Panc1 (cell line): ENCODE data around the gene ADAM33. TPM values are rescaled to one million over a fixed set of nuclear protein-coding genes. Genes with fewer than 3 reads are reported as not detected.

Experiments
- ATAC-seq: fragments of 200-7000 bp; cut with Tn5 transposase; 2 replicates; pipeline ENCODE4 v1.9.1; 2020; ENCODE audit warnings: mild to moderate bottlenecking, moderate library complexity
- BruUV-seq: library from RNA; stranded (reverse); fragments of 400-500 nt; replicated peaks from 2 replicates; lab custom pipeline; 2021; lab: Mats Ljungman, UMichigan
- CTCF ChIA-PET: fragments of 300-600 bp; sonication (Branson Sonifier 250); formaldehyde crosslinking; loops from one replicate; lab custom pipeline; 2022; ENCODE audit warnings: antibody characterized with exemption; lab: Charles Lee
- POLR2A ChIA-PET: fragments of 300-600 bp; sonication (Branson Sonifier 250); formaldehyde crosslinking; loops from one replicate; lab custom pipeline; 2022; ENCODE audit warnings: antibody characterized with exemption; lab: Charles Lee
- DNase-seq: peaks from one replicate; pipeline ENCODE4 v3.0.0-alpha.2; 2010; ENCODE audit warnings: low read depth, low spot score
- H3K27ac ChIP-seq: 2 replicates; pipeline ENCODE4 v1.5.1; 2011; ENCODE audit warnings: mild to moderate bottlenecking, low read length, inconsistent platforms
- H3K27me3 ChIP-seq: fragments of 200-500 bp; sonication (Bioruptor generic); 2 replicates; pipeline ENCODE4 v1.6.0; 2014; ENCODE audit warnings: low read length, inconsistent platforms; ENCODE audit not compliant: control insufficient read depth, insufficient read depth
- H3K36me3 ChIP-seq: fragments of 200-500 bp; sonication (Bioruptor generic); 2 replicates; pipeline ENCODE4 v1.5.1; 2014; ENCODE audit warnings: inconsistent platforms, mild to moderate bottlenecking, low read length, moderate library complexity; ENCODE audit not compliant: control insufficient read depth, insufficient read depth
- H3K4me1 ChIP-seq: 2 replicates; pipeline ENCODE4 v1.5.1; 2011; ENCODE audit warnings: inconsistent platforms, mild to moderate bottlenecking, low read length, moderate library complexity; ENCODE audit not compliant: control insufficient read depth, insufficient read depth
- H3K4me3 ChIP-seq, 2 experiments: 2 replicates each; pipeline ENCODE4 v1.5.1; 2011 to 2012; ENCODE audit warnings: low read depth in 2 of 2, low read length in 2 of 2, mild to moderate bottlenecking in 2 of 2, inconsistent platforms in 1 of 2, moderate library complexity in 1 of 2
- H3K9me3 ChIP-seq: fragments of 200-500 bp; sonication (Bioruptor generic); 2 replicates; pipeline ENCODE4 v1.5.1; 2014; ENCODE audit warnings: low read depth, mild to moderate bottlenecking, inconsistent platforms, low read length, moderate library complexity; ENCODE audit not compliant: control insufficient read depth, insufficient read depth
- CTCF ChIP-seq: fragments of 450-650 bp; IDR thresholded peaks from 2 replicates; pipeline ENCODE4 v1.5.1; 2017; ENCODE audit warnings: mild to moderate bottlenecking
- POLR2AphosphoS5 ChIP-seq: IDR thresholded peaks from 2 replicates; pipeline ENCODE4 v1.6.1; 2012; ENCODE audit warnings: mild to moderate bottlenecking, low read depth, low read length, moderate library complexity
- SIN3A ChIP-seq: IDR thresholded peaks from 2 replicates; pipeline ENCODE4 v1.6.1; 2012; ENCODE audit warnings: low read depth, mild to moderate bottlenecking, low read length, moderate library complexity, borderline replicate concordance; ENCODE audit not compliant: insufficient read depth
- TCF7L2 ChIP-seq: IDR thresholded peaks from 2 replicates; pipeline ENCODE4 v1.6.1; 2011; ENCODE audit warnings: mild to moderate bottlenecking, low read depth, low read length, inconsistent platforms
- in situ Hi-C: cut with HindIII; loops from 2 replicates; pipeline ENCODE4 v1.10.0; 2016; ENCODE audit warnings: low sequenced_read_pairs, low pct_unique_long_range_greater_than_20kb
- intact Hi-C: fragments of 100-400 bp; cut with micrococcal nuclease; formaldehyde crosslinking; loops from one replicate; pipeline ENCODE4 v1.10.0; 2022; ENCODE audit not compliant: unreplicated experiment
- total RNA-seq: library from RNA; stranded (reverse); gene quantifications from one replicate; pipeline ENCODE4 v1.2.1, GENCODE V29; 2021; ENCODE audit not compliant: unreplicated experiment
- TF ChIP-seq, protein P1 (sequence below), 2 experiments: IDR thresholded peaks; 2 replicates each; pipeline ENCODE4 v1.6.1; 2011 to 2012; ENCODE audit warnings: low read depth in 2 of 2, control low read depth in 1 of 2, low read length in 1 of 2, mild to moderate bottlenecking in 1 of 2, moderate library complexity in 1 of 2; ENCODE audit not compliant: insufficient read depth in 1 of 2

ADAM33 gene
- total RNA-seq, 1 experiment from 2014 or later: 0.62 TPM

- Histone ChIP-seq H3K4me1 (peaks cover 4% of the 10 kb centered on the region; the same call in 1 of the 2 replicates), H3K27me3 (no peaks in the 10 kb centered on the region), H3K4me3 (no peak overlapping the region), H3K36me3 (no peaks in the 10 kb centered on the region), H3K27ac (no peak overlapping the region), H3K9me3 (no peaks in the 10 kb centered on the region)
- ChIA-PET CTCF (interaction anchor here (0.5 to 1.5 kb wide), 2 partner anchors 10 to 139 kb away, joined by 6 to 7 read pairs; no protein-coding TSS in a partner anchor), POLR2A (no interaction called here)
- ATAC-seq (no peak), DNase-seq (no peak)
- in situ Hi-C loops: no loop called here
- intact Hi-C loops: no loop called here
- TF ChIP-seq CTCF: no peak
- BruUV-seq: no TSS peak
Observed at GRCh38 chr20:3705970-3706739, 24.3 kb upstream of the ADAM33 start.

DNA sequence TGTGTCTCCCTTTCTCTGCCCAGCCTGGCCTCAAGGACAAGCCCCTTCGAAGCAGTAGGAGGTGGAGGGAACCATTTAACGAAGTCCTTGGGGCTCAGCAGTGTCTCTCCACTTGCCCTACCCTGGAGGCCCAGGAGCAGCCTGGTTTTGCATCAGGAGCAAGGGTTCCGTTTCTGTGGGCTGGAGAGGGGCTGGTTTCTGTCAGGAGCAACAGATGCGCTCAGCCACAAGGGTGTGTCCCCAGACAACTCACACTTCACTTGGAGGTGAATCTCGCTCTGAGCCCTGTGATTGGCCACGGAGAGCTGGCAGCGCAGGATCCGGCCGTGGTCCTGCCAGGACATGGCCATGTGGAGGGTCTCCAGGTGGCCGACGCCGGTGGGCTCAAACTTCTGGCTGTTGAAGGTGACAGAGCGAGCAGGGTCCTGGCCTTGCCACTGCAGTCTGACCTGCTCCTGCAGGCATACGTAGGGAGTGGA is 23.7 kb upstream of the ADAM33 start:
- in situ Hi-C loops (no loop called here), intact Hi-C loops (no loop called here)
- Histone ChIP-seq H3K27me3 (no peaks in the 10 kb centered on the region), H3K4me3 (no peak overlapping the region), H3K4me1 (peaks cover 4% of the 10 kb centered on the region; the same call in 1 of the 2 replicates), H3K36me3 (no peaks in the 10 kb centered on the region), H3K9me3 (no peaks in the 10 kb centered on the region), H3K27ac (no peak overlapping the region)
- POLR2A ChIA-PET: no interaction called here
- ATAC-seq (no peak), DNase-seq (no peak)
- TF ChIP-seq SIN3A: no peak
- TF ChIP-seq TCF7L2: no peak
- no peak for TF ChIP-seq POLR2AphosphoS5
- TF ChIP-seq, protein P1, sequence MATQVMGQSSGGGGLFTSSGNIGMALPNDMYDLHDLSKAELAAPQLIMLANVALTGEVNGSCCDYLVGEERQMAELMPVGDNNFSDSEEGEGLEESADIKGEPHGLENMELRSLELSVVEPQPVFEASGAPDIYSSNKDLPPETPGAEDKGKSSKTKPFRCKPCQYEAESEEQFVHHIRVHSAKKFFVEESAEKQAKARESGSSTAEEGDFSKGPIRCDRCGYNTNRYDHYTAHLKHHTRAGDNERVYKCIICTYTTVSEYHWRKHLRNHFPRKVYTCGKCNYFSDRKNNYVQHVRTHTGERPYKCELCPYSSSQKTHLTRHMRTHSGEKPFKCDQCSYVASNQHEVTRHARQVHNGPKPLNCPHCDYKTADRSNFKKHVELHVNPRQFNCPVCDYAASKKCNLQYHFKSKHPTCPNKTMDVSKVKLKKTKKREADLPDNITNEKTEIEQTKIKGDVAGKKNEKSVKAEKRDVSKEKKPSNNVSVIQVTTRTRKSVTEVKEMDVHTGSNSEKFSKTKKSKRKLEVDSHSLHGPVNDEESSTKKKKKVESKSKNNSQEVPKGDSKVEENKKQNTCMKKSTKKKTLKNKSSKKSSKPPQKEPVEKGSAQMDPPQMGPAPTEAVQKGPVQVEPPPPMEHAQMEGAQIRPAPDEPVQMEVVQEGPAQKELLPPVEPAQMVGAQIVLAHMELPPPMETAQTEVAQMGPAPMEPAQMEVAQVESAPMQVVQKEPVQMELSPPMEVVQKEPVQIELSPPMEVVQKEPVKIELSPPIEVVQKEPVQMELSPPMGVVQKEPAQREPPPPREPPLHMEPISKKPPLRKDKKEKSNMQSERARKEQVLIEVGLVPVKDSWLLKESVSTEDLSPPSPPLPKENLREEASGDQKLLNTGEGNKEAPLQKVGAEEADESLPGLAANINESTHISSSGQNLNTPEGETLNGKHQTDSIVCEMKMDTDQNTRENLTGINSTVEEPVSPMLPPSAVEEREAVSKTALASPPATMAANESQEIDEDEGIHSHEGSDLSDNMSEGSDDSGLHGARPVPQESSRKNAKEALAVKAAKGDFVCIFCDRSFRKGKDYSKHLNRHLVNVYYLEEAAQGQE (IDR thresholded peaks at IDR 0.05; ENCODE audit: insufficient read depth in 1 of 2, low read depth in 2 of 2, low read length in 1 of 2): no peak
- no peak for TF ChIP-seq CTCF
- CTCF ChIA-PET: interaction anchor here (0.5 kb wide), 1 partner anchor 139 kb away, joined by 5 read pairs; no protein-coding TSS in a partner anchor
- no TSS peak for BruUV-seq
